Nephron progenitor cell (in vitro differentiated cells): Measurements from ENCODE around the gene KCTD11.

ENCODE experiments used
- DNase-seq: peaks from one replicate; pipeline ENCODE4 v3.0.0; 2021
- H3K27ac Mint-ChIP-seq: 2 replicates; pipeline ENCODE4 v1.8.0; 2021; ENCODE audit warnings: mild to moderate bottlenecking, moderate library complexity, mixed read lengths
- H3K27me3 Mint-ChIP-seq: 2 replicates; pipeline ENCODE4 v1.8.0; 2021; ENCODE audit warnings: mild to moderate bottlenecking, low read depth, mixed read lengths; ENCODE audit not compliant: poor library complexity
- H3K36me3 Mint-ChIP-seq: 2 replicates; pipeline ENCODE4 v1.8.0; 2021; ENCODE audit warnings: low read depth, mixed read lengths
- H3K4me1 Mint-ChIP-seq: 2 replicates; pipeline ENCODE4 v1.8.0; 2021; ENCODE audit warnings: mixed read lengths
- H3K4me3 Mint-ChIP-seq: 2 replicates; pipeline ENCODE4 v1.8.0; 2021; ENCODE audit warnings: mild to moderate bottlenecking, moderate library complexity, mixed read lengths
- H3K9me3 Mint-ChIP-seq: 2 replicates; pipeline ENCODE4 v1.8.0; 2021; ENCODE audit warnings: mild to moderate bottlenecking, moderate library complexity, mixed read lengths
- CTCF ChIP-seq: fragments of 200-600 bp; sonication (generic); IDR thresholded peaks from 2 replicates; pipeline ENCODE4 v1.5.0; 2021; ENCODE audit warnings: antibody characterized with exemption

KCTD11 gene

DNA sequence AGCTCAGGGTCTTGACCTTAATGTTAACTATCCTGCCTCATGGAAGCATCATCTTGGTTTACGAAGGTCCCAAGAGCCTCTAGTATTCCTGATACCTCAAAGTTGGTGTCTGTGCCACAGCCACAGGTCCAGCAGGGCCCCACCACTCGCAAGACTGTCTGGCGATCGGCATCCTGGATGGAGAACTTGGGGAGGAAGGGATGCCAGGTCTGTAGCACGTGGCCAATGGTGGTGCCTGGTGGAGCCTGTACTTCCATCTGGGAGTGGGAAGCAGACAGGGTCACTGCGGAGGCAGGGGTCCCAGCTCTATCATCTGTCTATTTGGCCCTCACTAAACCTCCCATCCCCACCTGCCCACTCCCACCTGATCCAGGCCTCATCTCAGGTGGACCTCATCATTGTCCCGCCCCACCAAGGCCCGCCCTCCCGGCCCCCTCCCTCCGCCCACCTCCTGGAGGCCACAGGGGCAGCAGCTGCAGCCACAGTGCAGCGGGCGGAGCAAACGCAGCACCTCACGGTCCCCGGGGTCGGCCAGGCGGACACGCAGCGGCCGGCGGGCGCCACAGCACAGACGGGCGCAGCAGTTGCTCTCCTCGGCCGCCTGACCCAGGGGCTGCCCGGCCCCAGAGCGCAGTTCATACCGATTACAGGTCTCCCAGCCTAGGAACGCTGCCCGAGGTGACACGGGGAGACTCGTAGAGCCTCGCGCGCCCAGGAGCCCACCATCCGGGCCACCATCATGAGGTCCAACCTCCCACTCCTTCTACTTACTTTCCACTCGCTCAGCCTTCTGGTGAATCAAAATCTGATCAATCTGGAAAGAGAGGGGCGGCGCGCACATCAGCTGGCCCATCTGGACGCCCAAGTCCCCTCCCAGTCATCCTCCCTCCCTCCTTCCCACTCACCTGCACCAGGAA lies 41.0 kb downstream of the KCTD11 start:
- H3K27ac Mint-ChIP-seq, result no peak overlapping the region
- peaks cover 46% of the 10 kb centered on the region for H3K4me1 Mint-ChIP-seq
- TF ChIP-seq CTCF, result no peak
- H3K27me3 Mint-ChIP-seq, result peaks cover 4% of the 10 kb centered on the region
- DNase-seq, result no peak
- H3K36me3 Mint-ChIP-seq, result peaks cover 24% of the 10 kb centered on the region
- peak overlapping the region; percentile 74 for H3K4me3 Mint-ChIP-seq
- no peaks in the 10 kb centered on the region for H3K9me3 Mint-ChIP-seq

GRCh38 chr17:7393613-7394451 lies 41.9 kb downstream of the KCTD11 start:
- Mint-ChIP-seq H3K27me3 (peaks cover 4% of the 10 kb centered on the region), H3K27ac (no peak overlapping the region), H3K4me1 (peaks cover 46% of the 10 kb centered on the region), H3K36me3 (peaks cover 24% of the 10 kb centered on the region), H3K9me3 (no peaks in the 10 kb centered on the region), H3K4me3 (peak overlapping the region; percentile 90)
- no peak for TF ChIP-seq CTCF
- DNase-seq, result peak; percentile 67

- peak within 1 kb of the TSS; percentile 94 for H3K27ac Mint-ChIP-seq
- H3K4me1 Mint-ChIP-seq, result peaks cover 45% of the 10 kb centered on the region
Observed at GRCh38 chr17:7394452-7395191, 42.7 kb downstream of the KCTD11 start, which contains the start of gene PLSCR3. PLSCR3 (minus strand) TSS chr17:7394525; CDS start chr17:7394110, 415 bp downstream.

DNA sequence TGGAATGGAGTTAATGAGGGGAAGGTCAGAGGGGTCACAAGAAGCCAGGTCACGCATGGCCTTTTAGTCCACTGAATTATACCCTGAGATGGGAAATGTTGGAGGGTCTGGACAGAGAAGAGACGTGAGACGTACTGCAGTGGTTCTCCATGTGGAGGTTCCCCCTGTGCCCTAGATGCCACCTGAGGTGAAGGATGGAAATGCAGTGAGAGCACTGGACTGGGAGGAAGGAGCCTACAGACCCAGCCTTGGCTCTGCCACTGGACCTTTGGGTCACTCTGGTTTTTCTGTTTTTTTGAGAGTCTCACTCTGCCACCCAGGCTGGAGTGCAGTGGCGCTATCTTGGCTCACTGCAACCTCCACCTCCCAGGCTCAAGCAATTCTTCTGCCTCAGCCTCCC lies 44.2 kb downstream of the KCTD11 start:
- peak overlapping the region; percentile 9 for H3K4me3 Mint-ChIP-seq
- TF ChIP-seq CTCF, result no peak

More at GRCh38 chr17:7394452-7395191, 42.7 kb downstream of the KCTD11 start, which contains the start of gene PLSCR3:
- H3K36me3 Mint-ChIP-seq, result peaks cover 21% of the 10 kb centered on the region
- TF ChIP-seq CTCF, result peak; percentile 53
- peaks cover 4% of the 10 kb centered on the region for H3K27me3 Mint-ChIP-seq
- H3K9me3 Mint-ChIP-seq, result no peaks in the 10 kb centered on the region
- H3K4me3 Mint-ChIP-seq, result peak within 1 kb of the TSS; percentile 93
- DNase-seq, result peak; percentile 90

DNA sequence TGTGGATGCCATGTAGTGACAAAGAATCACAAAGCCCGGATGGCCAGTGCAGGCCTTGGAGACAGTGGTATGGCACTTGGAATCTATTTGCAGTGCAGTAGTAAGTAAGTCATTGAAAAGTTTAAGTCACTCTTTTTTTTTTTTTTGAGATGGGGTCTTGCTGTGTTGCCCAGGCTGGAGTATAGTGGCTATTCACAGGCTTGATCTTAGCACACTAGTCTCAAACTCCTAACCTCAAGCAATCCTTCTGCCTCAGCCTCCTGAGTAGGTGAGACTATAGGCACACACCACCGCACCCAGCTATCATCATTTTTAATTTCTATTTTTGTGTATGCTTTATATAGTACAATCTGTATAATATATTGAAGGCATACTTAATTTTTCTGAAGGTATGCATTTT lies 46.6 kb downstream of the KCTD11 start:
- Mint-ChIP-seq H3K4me3 (no peak overlapping the region), H3K27ac (no peak overlapping the region)

More for the DNA sequence above, 44.2 kb downstream of the KCTD11 start:
- no peak overlapping the region for H3K27ac Mint-ChIP-seq
- H3K9me3 Mint-ChIP-seq, result no peaks in the 10 kb centered on the region
- H3K36me3 Mint-ChIP-seq, result peaks cover 21% of the 10 kb centered on the region
- H3K27me3 Mint-ChIP-seq, result peaks cover 4% of the 10 kb centered on the region
- no peak for DNase-seq
- H3K4me1 Mint-ChIP-seq, result peaks cover 35% of the 10 kb centered on the region

More for the DNA sequence above, 46.6 kb downstream of the KCTD11 start:
- no peaks in the 10 kb centered on the region for H3K9me3 Mint-ChIP-seq
- no peak for DNase-seq
- TF ChIP-seq CTCF, result no peak
- H3K27me3 Mint-ChIP-seq, result peaks cover 4% of the 10 kb centered on the region
- peaks cover 34% of the 10 kb centered on the region for H3K4me1 Mint-ChIP-seq
- peaks cover 15% of the 10 kb centered on the region for H3K36me3 Mint-ChIP-seq
